ENCODE results near the gene NR2F1-AS1. TPM values are rescaled to one million over a fixed set of nuclear protein-coding genes. Genes with fewer than 3 reads are reported as not detected.
A peak's percentile ranks its signal among the peaks of the same experiment; 100 is the strongest.

NR2F1-AS1 gene
- total and polyA plus RNA-seq, 2 donors (not counting 1 experiment from before 2014, with no cell fraction given) = not detected

GRCh38 chr5:93583768-93584595 is 3.0 kb upstream of the NR2F1-AS1 start:
- peak; percentile 66 for DNase-seq
- no peak overlapping the region for H3K9ac ChIP-seq (ENCODE audit: low read length)
- peaks cover 28% of the 10 kb centered on the region for H3K4me1 Mint-ChIP-seq
- H3K36me3 ChIP-seq (replicated peaks in 1 of 2; ENCODE audit: control extremely low read depth in 1 of 2, control insufficient read depth in 1 of 2, extremely low read depth in 1 of 2, insufficient read depth in 2 of 2, low read length in 1 of 2) = no peaks in the 10 kb centered on the region
- ChIA-PET POLR2A (no interaction called here), CTCF (no interaction called here)
- peak; percentile 54 for ATAC-seq (ENCODE audit: low read depth)
- H3K79me2 ChIP-seq (ENCODE audit: control insufficient read depth, insufficient read depth, low read length) = no peaks in the 10 kb centered on the region
- H3K27me3 ChIP-seq (replicated peaks in 1 of 4; ENCODE audit: control extremely low read depth in 1 of 4, control insufficient read depth in 3 of 4, insufficient read depth in 4 of 4, low read length in 3 of 4) = peaks cover 0 to 81% (median 68%) of the 10 kb centered on the region in 4 experiments
- H3K4me1 ChIP-seq (ENCODE audit: control insufficient read depth in 2 of 2, insufficient read depth in 2 of 2, low read length in 2 of 2) = peaks cover 48 to 66% of the 10 kb centered on the region in 2 donors
- no peak overlapping the region for H3K27ac ChIP-seq (ENCODE audit: low read length in 2 of 2)
- H3K9me3 ChIP-seq (ENCODE audit: control extremely low read depth in 1 of 3, control insufficient read depth in 2 of 3, insufficient read depth in 1 of 3, low read length in 2 of 3) = peaks cover 0 to 53% (median 5%) of the 10 kb centered on the region in 3 donors
- intact Hi-C loops (cut with micrococcal nuclease) = loop anchor here (1.0 to 2.0 kb wide), 2 partner anchors 11 to 13 kb away; no protein-coding TSS in a partner anchor
- peaks cover 4% of the 10 kb centered on the region for H3K9me3 Mint-ChIP-seq (ENCODE audit: insufficient read depth)
- peak overlapping the region; percentile 44 for H3K4me3 Mint-ChIP-seq
- peak overlapping the region in 2 of 5 experiments; percentile 23 to 54 for H3K4me3 ChIP-seq (ENCODE audit: control extremely low read depth in 1 of 5, extremely low read depth in 1 of 5, insufficient read depth in 1 of 5, low read depth in 2 of 5, low read length in 4 of 5)
- no peaks in the 10 kb centered on the region for H4K20me1 ChIP-seq (ENCODE audit: control insufficient read depth, insufficient read depth, low read length, poor library complexity, severe bottlenecking)
- peak overlapping the region; percentile 77 for H3K4me2 ChIP-seq (replicated peaks; ENCODE audit: low read depth, low read length, poor library complexity, severe bottlenecking)
- TF ChIP-seq EZH2 (IDR thresholded peaks at IDR 0.05; ENCODE audit: borderline replicate concordance, insufficient read depth, low read depth, low read length, poor library complexity, severe bottlenecking) (no peak), CTCF (IDR thresholded peaks at IDR 0.05) (no peak)
- WGBS (ENCODE audit: insufficient coverage) = under 1% methylated on average over 103 of the region's 110 CpGs
- no peak overlapping the region for H3K27ac Mint-ChIP-seq
- H2AFZ ChIP-seq (ENCODE audit: insufficient read depth, low read depth, low read length, poor library complexity, severe bottlenecking) = peak overlapping the region; percentile 10
- H3K27me3 Mint-ChIP-seq = peaks cover 41% of the 10 kb centered on the region

- intact Hi-C loops (cut with micrococcal nuclease) = no loop called here
- ATAC-seq (ENCODE audit: low read depth) = no peak
- Histone ChIP-seq H3K27me3 (replicated peaks in 1 of 4; ENCODE audit: control extremely low read depth in 1 of 4, control insufficient read depth in 3 of 4, insufficient read depth in 4 of 4, low read length in 3 of 4) (peaks cover 0 to 82% (median 69%) of the 10 kb centered on the region in 4 experiments), H3K4me2 (replicated peaks; ENCODE audit: low read depth, low read length, poor library complexity, severe bottlenecking) (peak overlapping the region; percentile 77), H3K9me3 (ENCODE audit: control extremely low read depth in 1 of 3, control insufficient read depth in 2 of 3, insufficient read depth in 1 of 3, low read length in 2 of 3) (peaks cover 0 to 55% (median 5%) of the 10 kb centered on the region in 3 donors), H3K27ac (ENCODE audit: low read length in 2 of 2) (no peak overlapping the region), H4K20me1 (ENCODE audit: control insufficient read depth, insufficient read depth, low read length, poor library complexity, severe bottlenecking) (no peaks in the 10 kb centered on the region), H3K4me1 (ENCODE audit: control insufficient read depth in 2 of 2, insufficient read depth in 2 of 2, low read length in 2 of 2) (peaks cover 54 to 67% of the 10 kb centered on the region in 2 donors), H2AFZ (ENCODE audit: insufficient read depth, low read depth, low read length, poor library complexity, severe bottlenecking) (no peak overlapping the region), H3K4me3 (ENCODE audit: control extremely low read depth in 1 of 5, extremely low read depth in 1 of 5, insufficient read depth in 1 of 5, low read depth in 2 of 5, low read length in 4 of 5) (peak overlapping the region in 1 of 5 experiments; percentile 23), H3K36me3 (replicated peaks in 1 of 2; ENCODE audit: control extremely low read depth in 1 of 2, control insufficient read depth in 1 of 2, extremely low read depth in 1 of 2, insufficient read depth in 2 of 2, low read length in 1 of 2) (no peaks in the 10 kb centered on the region), H3K79me2 (ENCODE audit: control insufficient read depth, insufficient read depth, low read length) (no peaks in the 10 kb centered on the region), H3K9ac (ENCODE audit: low read length) (no peak overlapping the region)
- DNase-seq = peak; percentile 24
- H3K27ac Mint-ChIP-seq = no peak overlapping the region
- no CpG with 5 or more reads among the region's 4 CpGs for WGBS (ENCODE audit: insufficient coverage)
- POLR2A ChIA-PET = no interaction called here
- H3K9me3 Mint-ChIP-seq (ENCODE audit: insufficient read depth) = no peaks in the 10 kb centered on the region
- CTCF ChIA-PET = interaction anchor here (0.9 to 1.6 kb wide), 2 partner anchors 8 to 18 kb away, joined by 4 read pairs; no protein-coding TSS in a partner anchor
- no peak for TF ChIP-seq CTCF (IDR thresholded peaks at IDR 0.05)
- peak; percentile 67 for TF ChIP-seq EZH2 (IDR thresholded peaks at IDR 0.05; ENCODE audit: borderline replicate concordance, insufficient read depth, low read depth, low read length, poor library complexity, severe bottlenecking)
- peaks cover 29% of the 10 kb centered on the region for H3K4me1 Mint-ChIP-seq
- no peak overlapping the region for H3K4me3 Mint-ChIP-seq
- H3K27me3 Mint-ChIP-seq = peaks cover 40% of the 10 kb centered on the region
Measured at GRCh38 chr5:93583439-93583767, 2.4 kb upstream of the NR2F1-AS1 start.
